Lower lobe of right lung (tissue), 2 donors: ENCODE data around the gene PLEKHG7. TPM values are rescaled to one million over a fixed set of nuclear protein-coding genes. Genes with fewer than 3 reads are reported as not detected.

Source experiments
- ATAC-seq, 2 donors: fragments of 200-7000 bp; cut with Tn5 transposase; one replicate each; pipeline ENCODE4 v1.9.1; 2020 to 2022; ENCODE audit warnings: mild to moderate bottlenecking in 2 of 2, moderate library complexity in 2 of 2
- DNase-seq: peaks from one replicate; pipeline ENCODE4 v3.0.0-alpha.2; 2020
- H3K27ac ChIP-seq: fragments of 200-600 bp; one replicate; pipeline ENCODE4 v1.8.0; 2022
- H3K27me3 ChIP-seq: fragments of 200-600 bp; one replicate; pipeline ENCODE4 v1.8.0; 2022; ENCODE audit warnings: low read depth
- H3K36me3 ChIP-seq: fragments of 200-600 bp; one replicate; pipeline ENCODE4 v1.8.0; 2022; ENCODE audit warnings: mild to moderate bottlenecking
- H3K4me1 ChIP-seq: fragments of 200-600 bp; one replicate; pipeline ENCODE4 v1.8.0; 2022
- H3K4me3 ChIP-seq: fragments of 200-600 bp; one replicate; pipeline ENCODE4 v1.8.0; 2022; ENCODE audit warnings: mild to moderate bottlenecking
- H3K9me3 ChIP-seq: fragments of 200-600 bp; one replicate; pipeline ENCODE4 v1.8.0; 2022
- intact Hi-C: fragments of 100-400 bp; cut with DNase I; formaldehyde crosslinking; loops from one replicate; pipeline ENCODE4 v1.11.0; 2022
- total RNA-seq: library from RNA; stranded (reverse); fragmentation: NEBNext Ultra II Directional; extraction: Animal tissue kit (Norgen Biotek cat#: 25700); gene quantifications from one replicate; pipeline ENCODE4 v1.2.1, GENCODE V29; 2021
- TF ChIP-seq, protein P1 (sequence below): fragments of 200-600 bp; IDR thresholded peaks from one replicate; pipeline ENCODE4 v1.8.0; 2022; ENCODE audit warnings: antibody characterized with exemption, mild to moderate bottlenecking
- donor health status: DM: no; HTN: yes; CAD: no; lungs with severe emphysema.

The PLEKHG7 gene
- total RNA-seq, 1 donor from 2014 or later, result 1.6 TPM

DNA sequence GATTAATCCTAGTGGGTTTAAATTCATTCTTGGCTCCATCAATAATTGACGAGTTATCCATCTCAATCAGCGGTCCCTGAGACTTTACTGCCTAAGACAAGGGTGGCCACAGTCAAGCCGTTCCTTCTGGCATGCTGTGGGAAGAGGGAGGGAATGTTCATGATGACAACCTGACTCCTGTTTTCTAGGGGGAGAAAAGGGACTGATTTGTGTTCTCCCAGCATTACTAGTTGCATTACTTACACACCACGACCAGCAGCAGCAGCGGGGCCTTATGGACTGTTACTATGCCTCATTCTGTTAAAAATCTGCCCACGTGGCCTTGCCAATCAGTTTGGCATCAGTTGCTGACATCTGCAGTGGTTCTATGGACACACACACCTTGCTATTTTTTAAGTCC lies 29.9 kb downstream of the PLEKHG7 start:
- H3K27me3 ChIP-seq, result no peaks in the 10 kb centered on the region
- no peak for DNase-seq
- H3K4me3 ChIP-seq, result no peak overlapping the region
- no peak for ATAC-seq
- peaks cover 17% of the 10 kb centered on the region for H3K4me1 ChIP-seq
- no peaks in the 10 kb centered on the region for H3K9me3 ChIP-seq
- H3K36me3 ChIP-seq, result no peaks in the 10 kb centered on the region
- TF ChIP-seq, protein P1, sequence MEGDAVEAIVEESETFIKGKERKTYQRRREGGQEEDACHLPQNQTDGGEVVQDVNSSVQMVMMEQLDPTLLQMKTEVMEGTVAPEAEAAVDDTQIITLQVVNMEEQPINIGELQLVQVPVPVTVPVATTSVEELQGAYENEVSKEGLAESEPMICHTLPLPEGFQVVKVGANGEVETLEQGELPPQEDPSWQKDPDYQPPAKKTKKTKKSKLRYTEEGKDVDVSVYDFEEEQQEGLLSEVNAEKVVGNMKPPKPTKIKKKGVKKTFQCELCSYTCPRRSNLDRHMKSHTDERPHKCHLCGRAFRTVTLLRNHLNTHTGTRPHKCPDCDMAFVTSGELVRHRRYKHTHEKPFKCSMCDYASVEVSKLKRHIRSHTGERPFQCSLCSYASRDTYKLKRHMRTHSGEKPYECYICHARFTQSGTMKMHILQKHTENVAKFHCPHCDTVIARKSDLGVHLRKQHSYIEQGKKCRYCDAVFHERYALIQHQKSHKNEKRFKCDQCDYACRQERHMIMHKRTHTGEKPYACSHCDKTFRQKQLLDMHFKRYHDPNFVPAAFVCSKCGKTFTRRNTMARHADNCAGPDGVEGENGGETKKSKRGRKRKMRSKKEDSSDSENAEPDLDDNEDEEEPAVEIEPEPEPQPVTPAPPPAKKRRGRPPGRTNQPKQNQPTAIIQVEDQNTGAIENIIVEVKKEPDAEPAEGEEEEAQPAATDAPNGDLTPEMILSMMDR, result no peak
- intact Hi-C loops, result no loop called here
- H3K27ac ChIP-seq, result no peak overlapping the region

DNA sequence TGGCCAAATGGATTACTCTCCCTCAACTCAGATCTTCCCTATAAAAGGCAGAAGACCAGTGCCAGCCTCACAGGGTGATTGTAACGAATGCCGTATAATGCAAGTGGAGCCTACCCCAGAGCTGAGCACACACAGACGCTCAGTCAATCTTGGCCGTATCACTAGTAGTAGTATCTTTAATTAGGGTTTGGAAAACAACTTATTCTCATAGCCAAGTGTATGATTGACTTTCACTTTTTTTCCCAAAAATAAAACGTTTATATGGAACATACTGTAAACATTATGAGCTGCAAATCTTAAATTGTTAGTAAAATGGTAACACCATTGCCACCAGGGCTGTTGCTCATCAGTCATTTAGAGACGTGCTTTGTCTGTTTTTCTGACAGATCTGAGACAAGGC lies 30.4 kb downstream of the PLEKHG7 start:
- ATAC-seq (no peak), DNase-seq (no peak)
- H3K9me3 ChIP-seq, result no peaks in the 10 kb centered on the region
- H3K4me1 ChIP-seq, result peaks cover 17% of the 10 kb centered on the region
- no peak overlapping the region for H3K27ac ChIP-seq
- no peaks in the 10 kb centered on the region for H3K27me3 ChIP-seq
- no peaks in the 10 kb centered on the region for H3K36me3 ChIP-seq
- intact Hi-C loops, result no loop called here
- TF ChIP-seq, protein P1, result no peak
- no peak overlapping the region for H3K4me3 ChIP-seq

DNA sequence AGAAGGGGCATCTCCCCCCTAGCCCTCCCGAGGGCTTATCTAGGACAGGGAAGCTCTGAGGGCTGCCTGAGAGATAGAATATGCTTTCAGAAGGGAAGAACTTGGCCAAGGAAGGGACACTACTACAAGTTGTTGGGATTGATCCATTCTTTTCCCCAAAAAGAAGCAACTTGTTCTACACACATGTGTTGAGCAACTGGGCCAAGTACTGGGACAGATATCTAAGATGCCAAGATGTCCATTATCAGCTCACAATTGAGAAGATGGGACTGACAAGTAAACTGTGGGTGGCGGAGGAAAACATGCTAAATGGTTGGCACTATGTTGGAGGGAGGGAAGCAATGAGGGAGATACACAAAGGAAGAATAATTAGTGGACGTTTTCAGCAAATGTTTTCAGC lies 30.9 kb downstream of the PLEKHG7 start:
- peaks cover 17% of the 10 kb centered on the region for H3K4me1 ChIP-seq
- intact Hi-C loops, result no loop called here
- H3K27me3 ChIP-seq, result no peaks in the 10 kb centered on the region
- no peak overlapping the region for H3K4me3 ChIP-seq
- DNase-seq (no peak), ATAC-seq (no peak)
- H3K36me3 ChIP-seq, result no peaks in the 10 kb centered on the region
- H3K27ac ChIP-seq, result no peak overlapping the region
- TF ChIP-seq, protein P1, result no peak
- no peaks in the 10 kb centered on the region for H3K9me3 ChIP-seq

DNA sequence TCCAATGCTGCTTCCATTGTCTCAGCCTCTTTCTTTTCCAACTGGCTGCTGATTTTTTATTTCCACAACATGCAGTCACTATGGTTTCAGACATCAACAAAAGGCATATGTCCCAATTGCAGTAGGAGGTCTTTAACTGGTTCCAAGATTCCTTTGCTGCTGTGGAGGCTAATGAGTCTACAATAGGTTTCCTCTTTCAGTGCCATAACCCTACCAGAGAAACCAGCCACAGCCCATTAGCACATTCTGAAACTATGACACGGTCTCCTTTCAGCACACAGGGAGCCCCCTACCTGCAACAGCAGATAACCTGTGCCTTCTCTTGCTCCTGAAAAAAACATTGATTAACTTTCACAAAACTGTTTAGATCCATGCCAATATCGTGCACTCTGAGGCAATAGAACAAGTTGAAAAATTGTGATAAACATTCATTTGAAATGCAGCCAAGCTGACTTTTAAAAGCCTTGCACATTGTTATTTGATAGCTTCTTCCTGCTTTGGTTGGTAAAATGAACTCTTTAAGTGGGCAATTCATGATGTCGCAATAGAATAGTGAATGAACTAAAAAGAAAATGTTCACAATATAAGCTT lies 32.4 kb downstream of the PLEKHG7 start:
- intact Hi-C loops, result no loop called here
- DNase-seq, result no peak

DNA sequence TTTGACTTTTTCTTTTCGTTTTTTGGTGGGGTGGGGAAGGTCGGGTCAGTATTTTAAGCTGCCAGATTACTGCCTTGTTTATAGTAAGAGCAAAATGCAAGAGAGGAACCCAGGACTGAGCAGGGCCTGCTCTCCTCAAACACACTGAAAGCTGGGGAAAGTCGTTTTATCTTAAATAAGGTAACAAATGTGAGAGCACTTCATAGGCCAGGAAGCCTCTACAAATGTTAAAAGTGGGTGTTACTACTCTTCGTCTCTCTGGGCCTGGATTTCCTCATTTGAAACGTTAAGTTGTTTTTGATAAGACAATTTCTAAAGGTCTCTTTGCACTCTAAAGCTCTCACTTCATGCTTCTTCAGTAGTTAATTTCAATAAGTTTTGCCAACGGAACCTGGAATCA lies 33.8 kb downstream of the PLEKHG7 start:
- ATAC-seq, result peak in 1 of 2 donors; percentile 21
- Histone ChIP-seq H3K4me1 (peaks cover 17% of the 10 kb centered on the region), H3K36me3 (no peaks in the 10 kb centered on the region), H3K9me3 (no peaks in the 10 kb centered on the region), H3K27me3 (no peaks in the 10 kb centered on the region), H3K4me3 (no peak overlapping the region), H3K27ac (no peak overlapping the region)
- intact Hi-C loops, result no loop called here
- DNase-seq, result no peak
- TF ChIP-seq, protein P1, result no peak

More for the DNA sequence above, 32.4 kb downstream of the PLEKHG7 start:
- H3K27me3 ChIP-seq, result no peaks in the 10 kb centered on the region
- TF ChIP-seq, protein P1, result no peak
- no peak overlapping the region for H3K4me3 ChIP-seq
- peak overlapping the region; percentile 69 for H3K27ac ChIP-seq
- H3K9me3 ChIP-seq, result no peaks in the 10 kb centered on the region
- peak; percentile 75 to 80 for ATAC-seq
- H3K4me1 ChIP-seq, result peaks cover 17% of the 10 kb centered on the region
- no peaks in the 10 kb centered on the region for H3K36me3 ChIP-seq
